IPS DF 6.9 (cell line): Measurements from ENCODE around the gene NRP2.

Experiments used
- DNase-seq: peaks from one replicate; pipeline ENCODE4 v3.0.0-alpha.2; 2013; ENCODE audit warnings: low read depth, low spot score
- H3K27ac ChIP-seq: one replicate; pipeline ENCODE4 v1.5.1; 2013; ENCODE audit warnings: low read length, control low read depth
- H3K27me3 ChIP-seq: 2 replicates; pipeline ENCODE4 v1.6.1; 2013; ENCODE audit warnings: mild to moderate bottlenecking, low read length; ENCODE audit not compliant: control insufficient read depth, insufficient read depth
- H3K36me3 ChIP-seq: 2 replicates; pipeline ENCODE4 v1.6.1; 2013; ENCODE audit warnings: low read length; ENCODE audit not compliant: control insufficient read depth, insufficient read depth
- H3K4me1 ChIP-seq: 2 replicates; pipeline ENCODE4 v1.6.1; 2013; ENCODE audit warnings: low read length; ENCODE audit not compliant: control insufficient read depth, insufficient read depth
- H3K4me3 ChIP-seq: 2 replicates; pipeline ENCODE4 v1.5.1; 2013; ENCODE audit warnings: mild to moderate bottlenecking, low read length
- H3K9me3 ChIP-seq: 2 replicates; pipeline ENCODE4 v1.6.1; 2013; ENCODE audit warnings: low read length, inconsistent platforms; ENCODE audit not compliant: control insufficient read depth, insufficient read depth
- WGBS: extraction: QIAGEN DNeasy Blood & Tissue Kit; methylation state at CpG from one replicate; pipeline ENCODE4 v1.1.7; 2013; ENCODE audit warnings: mixed read lengths, missing lambda C conversion rate; ENCODE audit not compliant: insufficient read length, insufficient coverage; 5-methylcytosine and 5-hydroxymethylcytosine counted together

The NRP2 gene

DNA sequence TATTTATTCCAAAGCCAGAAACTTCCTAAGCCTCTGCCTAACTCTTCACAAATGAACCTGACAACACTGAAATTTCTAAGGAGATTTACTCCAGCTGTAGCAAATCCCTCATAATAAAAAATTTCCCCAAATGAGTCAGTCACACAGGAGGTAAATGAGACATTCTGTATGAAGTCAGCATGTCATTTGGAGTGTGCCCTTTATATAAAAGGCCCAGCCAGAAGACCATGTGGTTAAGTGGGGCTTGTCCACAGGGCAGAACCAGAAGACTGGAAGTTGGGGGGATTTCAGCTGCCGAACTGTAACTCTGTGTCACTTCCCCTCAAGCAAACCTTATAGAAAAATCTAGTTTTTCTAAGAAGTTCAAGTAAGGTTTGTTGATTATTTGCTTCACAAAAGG is 30.2 kb downstream of the NRP2 start:
- no peaks in the 10 kb centered on the region for H3K27me3 ChIP-seq
- H3K4me1 ChIP-seq = no peaks in the 10 kb centered on the region
- no peak overlapping the region for H3K27ac ChIP-seq
- H3K9me3 ChIP-seq = no peaks in the 10 kb centered on the region
- H3K4me3 ChIP-seq = no peak overlapping the region
- DNase-seq = no peak
- H3K36me3 ChIP-seq = no peaks in the 10 kb centered on the region
- no CpG with 5 or more reads among the region's 1 CpG for WGBS

DNA sequence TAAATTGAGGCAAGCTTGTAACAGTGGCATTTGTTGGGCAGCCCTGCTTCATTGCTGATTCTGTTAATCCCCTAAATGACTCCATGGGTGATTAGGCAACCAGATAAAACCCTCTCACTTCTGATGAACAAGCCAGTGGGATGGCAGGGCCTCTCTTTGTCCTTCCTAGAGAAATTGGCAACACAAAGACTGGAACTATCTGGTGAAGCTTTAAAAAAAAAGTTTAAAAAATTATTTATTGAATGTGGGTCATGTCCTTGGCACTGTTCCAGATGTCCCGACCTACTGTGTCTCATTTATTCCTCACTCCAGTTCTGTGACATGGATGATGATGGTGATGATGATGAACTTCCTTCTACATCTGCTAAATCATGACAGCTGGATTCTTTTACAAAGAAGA is 30.8 kb downstream of the NRP2 start:
- H3K27ac ChIP-seq = no peak overlapping the region

GRCh38 chr2:205714058-205714776 is 31.9 kb downstream of the NRP2 start:
- Histone ChIP-seq H3K4me3 (no peak overlapping the region), H3K9me3 (no peaks in the 10 kb centered on the region), H3K4me1 (no peaks in the 10 kb centered on the region), H3K36me3 (no peaks in the 10 kb centered on the region), H3K27ac (no peak overlapping the region), H3K27me3 (no peaks in the 10 kb centered on the region)
- DNase-seq = no peak
- no CpG with 5 or more reads among the region's 5 CpGs for WGBS

More for the DNA sequence above, 30.8 kb downstream of the NRP2 start:
- H3K4me1 ChIP-seq = no peaks in the 10 kb centered on the region
- H3K36me3 ChIP-seq = no peaks in the 10 kb centered on the region
- H3K27me3 ChIP-seq = no peaks in the 10 kb centered on the region
- no peak overlapping the region for H3K4me3 ChIP-seq
- no CpG with 5 or more reads among the region's 1 CpG for WGBS
- DNase-seq = no peak
- no peaks in the 10 kb centered on the region for H3K9me3 ChIP-seq

DNA sequence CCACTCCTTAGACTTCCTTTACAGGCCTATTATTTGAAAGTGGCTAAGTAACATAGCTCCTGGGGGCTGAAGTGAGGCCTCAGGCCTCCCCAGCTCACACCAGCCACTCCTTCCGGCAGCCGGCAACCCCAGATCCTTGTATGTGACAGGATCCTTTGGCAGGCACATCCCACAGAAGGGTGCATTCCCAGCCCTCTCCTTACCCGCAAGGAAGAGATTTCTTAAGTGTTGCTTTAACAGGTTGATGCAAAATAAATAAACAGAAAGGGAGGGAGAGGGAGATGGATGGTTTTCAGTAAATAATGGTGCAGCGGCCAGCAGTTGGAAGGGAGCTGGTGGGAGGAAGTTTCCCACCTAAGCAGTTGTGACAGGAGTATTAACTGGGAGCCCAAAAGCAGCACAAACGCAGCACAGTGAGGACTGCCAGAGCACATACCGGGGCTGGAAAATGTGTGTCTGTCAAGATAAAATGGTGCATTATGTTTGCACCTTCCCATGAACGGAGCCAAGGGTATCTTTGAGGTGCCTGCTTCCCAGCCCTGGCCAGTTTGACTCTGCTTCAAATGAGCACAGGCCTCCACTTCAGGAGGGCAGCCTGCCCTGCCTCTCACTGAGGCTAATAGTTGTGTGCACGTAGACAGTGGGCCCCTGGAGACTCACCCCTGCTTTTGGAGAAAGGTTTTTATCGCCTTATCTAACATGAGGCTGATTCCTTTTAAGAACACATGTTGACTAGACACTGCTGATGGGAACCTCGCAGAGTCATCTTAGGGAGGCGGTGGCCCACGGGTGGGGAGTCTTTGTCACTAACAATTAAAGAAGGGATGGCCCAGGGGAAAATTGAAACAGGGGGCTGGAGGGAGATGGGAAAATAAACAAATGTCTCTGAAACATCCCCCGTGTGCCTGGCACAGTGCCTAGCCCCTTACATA is 32.8 kb downstream of the NRP2 start:
- no peak for DNase-seq
- H3K36me3 ChIP-seq = no peaks in the 10 kb centered on the region
- peaks cover 1% of the 10 kb centered on the region; the same call in 1 of the 2 replicates for H3K4me1 ChIP-seq
- WGBS = no CpG with 5 or more reads among the region's 13 CpGs
- H3K27ac ChIP-seq = no peak overlapping the region
- H3K9me3 ChIP-seq = no peaks in the 10 kb centered on the region
- no peak overlapping the region for H3K4me3 ChIP-seq
- H3K27me3 ChIP-seq = no peaks in the 10 kb centered on the region

GRCh38 chr2:205715831-205716525 is 33.7 kb downstream of the NRP2 start:
- H3K27me3 ChIP-seq = no peaks in the 10 kb centered on the region
- H3K9me3 ChIP-seq = no peaks in the 10 kb centered on the region
- H3K27ac ChIP-seq = no peak overlapping the region
- 100% methylated on average over 1 of the region's 20 CpGs for WGBS
- no peak overlapping the region for H3K4me3 ChIP-seq
- peaks cover 6% of the 10 kb centered on the region; the same call in 1 of the 2 replicates for H3K4me1 ChIP-seq
- no peak for DNase-seq
- no peaks in the 10 kb centered on the region for H3K36me3 ChIP-seq

DNA sequence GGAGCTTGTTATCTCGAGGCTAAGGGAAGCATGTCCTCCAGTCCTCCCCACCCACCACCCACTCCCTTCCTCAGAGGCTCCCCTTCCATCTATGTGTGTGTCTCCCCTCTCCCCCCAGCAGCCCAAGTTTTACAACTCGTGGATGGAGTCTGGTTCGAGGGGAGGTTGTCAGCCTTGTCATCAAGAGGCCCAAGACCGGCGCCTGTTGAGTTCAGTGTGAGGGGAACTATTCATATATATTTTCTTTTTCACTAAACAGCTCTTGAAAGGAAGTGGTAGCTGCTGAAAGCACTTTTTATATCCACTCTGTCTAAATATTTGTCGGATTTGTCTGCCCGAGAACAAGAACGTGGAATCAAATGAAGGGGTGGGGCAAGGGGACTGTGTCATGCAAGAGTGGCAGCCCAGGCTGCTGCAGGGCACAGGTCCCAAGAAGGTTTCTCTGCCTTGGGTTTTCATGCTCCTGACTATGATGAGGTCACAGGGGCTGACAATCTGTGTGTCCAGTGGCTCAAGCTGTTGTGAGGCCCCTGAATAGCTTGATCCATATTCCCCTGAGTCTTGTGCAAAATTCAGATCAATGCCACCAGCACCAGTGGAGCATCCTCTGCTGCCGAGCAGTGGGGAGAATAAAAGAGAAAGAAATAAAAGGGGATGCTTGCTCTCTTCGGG is 35.0 kb downstream of the NRP2 start:
- Histone ChIP-seq H3K4me3 (no peak overlapping the region), H3K36me3 (no peaks in the 10 kb centered on the region), H3K9me3 (no peaks in the 10 kb centered on the region), H3K4me1 (peaks cover 11% of the 10 kb centered on the region; the same call in 1 of the 2 replicates), H3K27me3 (no peaks in the 10 kb centered on the region), H3K27ac (no peak overlapping the region)
- WGBS = no CpG with 5 or more reads among the region's 10 CpGs
- DNase-seq = no peak

- WGBS = no CpG with 5 or more reads among the region's 3 CpGs
- Histone ChIP-seq H3K4me3 (no peak overlapping the region), H3K27me3 (no peaks in the 10 kb centered on the region), H3K4me1 (peaks cover 13% of the 10 kb centered on the region; the same call in 1 of the 2 replicates), H3K9me3 (no peaks in the 10 kb centered on the region), H3K27ac (no peak overlapping the region), H3K36me3 (no peaks in the 10 kb centered on the region)
- DNase-seq = no peak
These were observed 35.7 kb downstream of the NRP2 start for GRCh38 chr2:205717999-205718398.

DNA sequence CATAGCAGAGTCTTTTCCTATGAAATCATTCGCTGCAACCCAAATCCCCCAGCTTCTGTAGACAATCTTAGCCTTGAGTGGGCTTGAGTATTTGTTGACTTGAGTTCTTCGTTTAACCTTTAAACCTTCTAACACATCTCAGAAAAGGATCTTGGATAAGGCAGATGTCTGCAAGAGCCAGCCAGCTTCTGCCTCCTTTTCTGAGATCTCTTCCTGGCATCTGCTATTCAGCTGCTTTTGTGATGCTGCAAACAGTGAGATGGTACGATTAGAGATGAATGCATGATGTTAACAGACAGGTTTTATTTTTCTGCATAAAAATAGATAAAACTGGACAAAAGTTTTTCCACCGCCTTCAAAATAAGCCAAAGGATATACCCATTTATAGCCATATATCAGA is 37.5 kb downstream of the NRP2 start:
- Histone ChIP-seq H3K27ac (no peak overlapping the region), H3K36me3 (peaks cover 2% of the 10 kb centered on the region; the same call in 1 of the 2 replicates), H3K4me1 (peaks cover 13% of the 10 kb centered on the region; the same call in 1 of the 2 replicates), H3K9me3 (no peaks in the 10 kb centered on the region), H3K27me3 (no peaks in the 10 kb centered on the region), H3K4me3 (no peak overlapping the region)
- DNase-seq = no peak
- no CpG with 5 or more reads among the region's 4 CpGs for WGBS

GRCh38 chr2:205720451-205720902 is 38.2 kb downstream of the NRP2 start:
- Histone ChIP-seq H3K27ac (no peak overlapping the region), H3K4me3 (no peak overlapping the region), H3K36me3 (peaks cover 2% of the 10 kb centered on the region; the same call in 1 of the 2 replicates), H3K4me1 (peaks cover 13% of the 10 kb centered on the region; the same call in 1 of the 2 replicates), H3K9me3 (no peaks in the 10 kb centered on the region), H3K27me3 (no peaks in the 10 kb centered on the region)
- DNase-seq = no peak
- WGBS = no CpG with 5 or more reads among the region's 7 CpGs
